Body of pancreas (tissue), 4 donors: ENCODE measurements around the gene ASTN2.

Source experiments
- CTCF ChIP-seq, 7 experiments: fragments of 450-650 bp in 4 of 7; fragments of 200-600 bp in 3 of 7; sonication (generic) in 3 of 7; IDR thresholded peaks; one replicate each; pipeline ENCODE4 v1.5.1; 2016 to 2019; ENCODE audit warnings: antibody characterized with exemption in 7 of 7
- POLR2A ChIP-seq, 3 donors: fragments of 450-650 bp; IDR thresholded peaks; one replicate each; pipeline ENCODE4 v1.6.1; 2016; ENCODE audit warnings: antibody characterized with exemption in 3 of 3, mild to moderate bottlenecking in 2 of 3

GRCh38 chr9:117414906-117415331 is at the start of gene ASTN2:
- TF ChIP-seq CTCF (IDR thresholded peaks at IDR 0.05): no peak
- TF ChIP-seq POLR2A (IDR thresholded peaks at IDR 0.05): no peak
